Spleen (tissue), 7 donors: Measurements from ENCODE around the gene PSMD7.
"Not testable (repeated sequence)": the region's sequence is repeated elsewhere in the genome, so short reads cannot be mapped to it uniquely, and the experiment has no call there.

Experiments used
- CTCF ChIP-seq, 11 experiments: fragments of 200-600 bp in 7 of 11; fragments of 450-650 bp in 4 of 11; sonication (generic) in 4 of 11; IDR thresholded peaks in 8 of 11; conservative IDR thresholded peaks in 3 of 11; 1 replicate in 7 of 11; 2 replicates in 4 of 11; pipeline versions ENCODE4 v1.4.0 to v1.8.0; 2016 to 2021; ENCODE audit warnings: antibody characterized with exemption in 11 of 11, inconsistent platforms in 4 of 11, mild to moderate bottlenecking in 1 of 11
- POLR2A ChIP-seq, 3 donors: fragments of 450-650 bp; IDR thresholded peaks; one replicate each; pipeline ENCODE4 v1.5.1; 2017; ENCODE audit warnings: antibody characterized with exemption in 3 of 3, mild to moderate bottlenecking in 1 of 3
- POLR2AphosphoS5 ChIP-seq, 3 donors: sonication (generic); formaldehyde crosslinking; IDR thresholded peaks; one replicate each; pipeline ENCODE4 v1.5.1; 2017; ENCODE audit warnings: antibody characterized with exemption in 3 of 3
- donor health status: DM: no; HTN: no; CAD: no; lungs with moderate emphysema.
- donor health status: DM: no; HTN: no; CAD: no.
- donor health status: DM: no; HTN: no; CAD: no.

DNA sequence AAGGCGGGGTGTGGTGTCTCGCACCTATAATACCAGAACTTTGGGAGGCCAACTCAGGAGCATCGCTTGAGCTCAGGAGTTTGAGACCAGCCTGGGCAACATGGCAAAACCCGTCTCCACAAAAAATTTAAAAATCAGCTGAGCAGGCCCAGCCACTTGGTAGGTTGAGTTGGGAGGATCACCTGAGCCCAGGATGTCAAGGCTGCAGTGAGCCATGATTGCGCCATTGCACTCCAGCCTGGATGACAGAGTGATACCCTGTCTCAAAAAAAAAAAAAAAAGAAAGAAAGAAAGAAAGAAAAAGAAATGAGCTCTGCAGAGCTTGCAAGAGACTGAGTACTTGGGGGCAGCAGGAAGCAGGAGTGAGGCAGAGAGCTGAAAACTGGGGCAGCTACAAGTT, 28.2 kb downstream of the PSMD7 start:
- not testable (repeated sequence) for TF ChIP-seq CTCF (IDR thresholded peaks at IDR 0.05 in 8 of 11, conservative IDR thresholded peaks at IDR 0.05 in 3 of 11); POLR2A (IDR thresholded peaks at IDR 0.05); POLR2AphosphoS5 (IDR thresholded peaks at IDR 0.05)
